GM12864 (cell line): ENCODE data around the gene TCP11L1.
"Not testable (repeated sequence)": the region's sequence is repeated elsewhere in the genome, so short reads cannot be mapped to it uniquely, and the experiment has no call there.

Source experiments
- DNase-seq: peaks from one replicate; pipeline ENCODE4 v3.0.0-alpha.2; 2011; ENCODE audit warnings: low read depth
- H3K4me3 ChIP-seq: 2 replicates; pipeline ENCODE4 v1.5.1; 2011; ENCODE audit warnings: mild to moderate bottlenecking, low read depth, low read length, control low read depth
- TF ChIP-seq, protein P1 (sequence below): IDR thresholded peaks from 2 replicates; pipeline ENCODE4 v1.5.1; 2011; ENCODE audit warnings: low read depth, mild to moderate bottlenecking, moderate library complexity, low read length, control low read depth, inconsistent platforms; ENCODE audit errors: missing control alignments

TCP11L1 gene

GRCh38 chr11:33086017-33086416 lies 46.6 kb downstream of the TCP11L1 start:
- no peak overlapping the region for H3K4me3 ChIP-seq
- TF ChIP-seq, protein P1, sequence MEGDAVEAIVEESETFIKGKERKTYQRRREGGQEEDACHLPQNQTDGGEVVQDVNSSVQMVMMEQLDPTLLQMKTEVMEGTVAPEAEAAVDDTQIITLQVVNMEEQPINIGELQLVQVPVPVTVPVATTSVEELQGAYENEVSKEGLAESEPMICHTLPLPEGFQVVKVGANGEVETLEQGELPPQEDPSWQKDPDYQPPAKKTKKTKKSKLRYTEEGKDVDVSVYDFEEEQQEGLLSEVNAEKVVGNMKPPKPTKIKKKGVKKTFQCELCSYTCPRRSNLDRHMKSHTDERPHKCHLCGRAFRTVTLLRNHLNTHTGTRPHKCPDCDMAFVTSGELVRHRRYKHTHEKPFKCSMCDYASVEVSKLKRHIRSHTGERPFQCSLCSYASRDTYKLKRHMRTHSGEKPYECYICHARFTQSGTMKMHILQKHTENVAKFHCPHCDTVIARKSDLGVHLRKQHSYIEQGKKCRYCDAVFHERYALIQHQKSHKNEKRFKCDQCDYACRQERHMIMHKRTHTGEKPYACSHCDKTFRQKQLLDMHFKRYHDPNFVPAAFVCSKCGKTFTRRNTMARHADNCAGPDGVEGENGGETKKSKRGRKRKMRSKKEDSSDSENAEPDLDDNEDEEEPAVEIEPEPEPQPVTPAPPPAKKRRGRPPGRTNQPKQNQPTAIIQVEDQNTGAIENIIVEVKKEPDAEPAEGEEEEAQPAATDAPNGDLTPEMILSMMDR, result no peak
- DNase-seq, result no peak

DNA sequence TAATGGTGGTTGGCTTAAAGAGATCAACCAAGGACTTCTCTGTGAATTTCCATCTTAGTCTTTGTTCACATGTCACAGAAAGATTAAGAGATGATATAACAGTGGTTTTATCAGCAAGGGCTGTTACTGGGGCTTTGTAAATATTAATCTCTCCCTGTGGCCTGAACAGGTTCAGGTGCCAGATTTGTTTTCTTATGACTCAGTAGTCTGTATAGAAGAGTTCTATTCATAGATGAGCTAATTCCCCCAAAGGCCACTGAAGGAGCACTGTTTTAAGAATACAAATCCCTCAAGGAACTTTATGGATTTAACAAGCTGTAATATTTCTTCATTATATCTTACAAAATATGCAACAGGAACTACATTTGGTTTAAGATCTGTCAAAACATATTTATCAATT lies 50.4 kb downstream of the TCP11L1 start:
- DNase-seq, result no peak
- TF ChIP-seq, protein P1, result no peak
- H3K4me3 ChIP-seq, result no peak overlapping the region

- H3K4me3 ChIP-seq, result no peak overlapping the region
- DNase-seq, result no peak
Observed at GRCh38 chr11:33094157-33094556, 54.8 kb downstream of the TCP11L1 start.

GRCh38 chr11:33103836-33104235 lies 64.5 kb downstream of the TCP11L1 start:
- TF ChIP-seq, protein P1, result no peak

More at GRCh38 chr11:33094157-33094556, 54.8 kb downstream of the TCP11L1 start:
- TF ChIP-seq, protein P1, result no peak

DNA sequence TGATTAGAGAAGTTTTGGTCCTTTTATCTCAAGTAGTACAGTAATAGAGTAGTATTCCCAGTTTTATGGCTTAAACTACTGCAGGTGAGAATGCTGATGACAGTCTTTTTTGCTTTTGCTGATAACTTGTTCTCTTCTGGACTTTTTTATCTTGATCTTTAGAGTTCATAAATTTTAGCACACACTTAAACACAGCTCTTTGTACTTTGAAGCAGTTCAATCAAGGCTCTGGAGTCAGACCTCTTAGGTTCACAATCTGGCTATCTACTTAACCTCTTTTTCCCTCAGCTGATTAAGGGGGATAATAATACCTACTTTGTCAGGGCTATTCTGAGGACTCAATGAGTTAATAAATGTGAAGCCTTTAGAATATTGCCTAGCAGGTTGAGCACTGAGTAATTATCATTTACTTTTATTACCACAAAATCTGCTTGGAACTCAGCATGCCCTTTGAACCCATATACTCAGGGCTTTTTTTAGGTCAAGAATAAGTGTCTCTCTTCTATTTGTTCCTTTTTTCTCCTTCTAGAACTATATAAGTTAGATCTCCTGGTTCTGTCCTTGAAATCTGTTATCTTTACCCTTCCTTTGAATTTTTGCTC lies 70.0 kb downstream of the TCP11L1 start:
- no peak for DNase-seq
- no peak overlapping the region for H3K4me3 ChIP-seq
- TF ChIP-seq, protein P1, result no peak

More at GRCh38 chr11:33103836-33104235, 64.5 kb downstream of the TCP11L1 start:
- no peak overlapping the region for H3K4me3 ChIP-seq
- DNase-seq, result no peak

DNA sequence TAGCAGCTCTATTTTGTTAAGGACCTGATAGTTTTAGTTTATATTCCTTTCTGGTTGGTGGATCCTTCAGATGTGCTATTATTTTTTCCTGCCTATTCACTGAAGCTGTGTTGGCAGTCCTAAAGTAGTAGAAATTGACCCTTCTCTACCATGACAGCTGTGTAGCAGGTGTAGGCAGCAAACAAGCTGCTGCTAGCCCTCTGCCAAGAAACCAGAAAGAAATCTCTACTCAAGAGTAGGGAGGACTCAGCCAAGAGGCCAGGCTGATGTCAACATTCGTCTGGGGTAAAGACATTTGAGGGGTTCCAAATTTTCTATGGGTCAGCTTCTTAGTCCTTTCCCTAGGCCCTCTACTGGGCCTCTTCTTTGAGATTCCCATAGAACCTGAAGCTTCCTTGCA lies 70.7 kb downstream of the TCP11L1 start:
- no peak for DNase-seq
- H3K4me3 ChIP-seq, result no peak overlapping the region
- TF ChIP-seq, protein P1, result no peak

DNA sequence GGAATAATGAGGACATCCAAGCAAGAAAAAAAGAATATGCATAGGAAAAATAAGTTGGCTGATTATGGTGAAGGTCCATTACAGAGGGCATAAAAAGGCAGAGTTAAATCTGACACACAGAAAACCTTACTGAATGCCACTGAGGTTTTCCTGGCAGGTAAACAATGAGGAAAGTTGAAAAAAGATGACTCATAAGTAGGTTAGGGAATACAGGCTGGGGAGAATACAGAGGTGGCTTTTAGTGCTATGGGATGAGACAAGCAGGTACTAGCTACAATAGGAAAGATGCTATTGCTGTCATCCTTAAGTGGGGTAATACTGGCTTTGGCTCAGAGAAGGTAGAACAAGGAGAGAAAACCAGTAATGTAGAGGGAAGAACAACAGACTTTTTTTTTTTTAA lies 77.2 kb downstream of the TCP11L1 start:
- TF ChIP-seq, protein P1, result no peak
- no peak overlapping the region for H3K4me3 ChIP-seq
- DNase-seq, result no peak

DNA sequence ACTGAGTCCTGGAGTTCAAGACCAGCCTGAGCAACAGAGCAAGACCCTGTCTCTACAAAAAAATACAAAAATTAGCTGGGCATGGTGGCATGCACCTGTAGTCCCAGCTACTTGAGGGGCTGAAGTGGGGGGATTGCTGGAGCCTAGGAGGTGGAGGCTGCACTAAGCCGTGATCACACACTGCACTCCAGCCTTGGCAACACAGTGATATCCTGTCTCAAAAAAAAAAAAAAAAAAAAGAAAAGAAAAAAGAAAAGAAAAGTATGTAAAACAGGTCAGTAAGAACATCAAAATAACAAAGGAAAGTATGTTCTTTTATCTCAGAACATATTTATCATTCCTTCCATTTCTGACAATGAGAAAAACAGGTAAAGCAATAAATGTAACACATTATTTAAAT lies 83.3 kb downstream of the TCP11L1 start:
- not testable (repeated sequence) for DNase-seq, H3K4me3 ChIP-seq
